SU-DHL-6 (cell line): Measurements from ENCODE around the gene TAGLN.

Source experiments
- EZH2phosphoT487 ChIP-seq: fragments of 200-600 bp; sonication (generic), shearing (Covaris generic); conservative IDR thresholded peaks from 2 replicates; pipeline ENCODE4 v1.6.1; 2018; ENCODE audit warnings: mild to moderate bottlenecking, antibody characterized with exemption, low read length, moderate library complexity, mixed read lengths
- TF ChIP-seq, protein P1 (sequence below): fragments of 200-600 bp; sonication (generic); IDR thresholded peaks from one replicate; pipeline ENCODE4 v1.5.1; 2017; ENCODE audit warnings: antibody characterized with exemption, mild to moderate bottlenecking, low read length, moderate library complexity; ENCODE audit not compliant: insufficient read depth, poor library complexity, severe bottlenecking

DNA sequence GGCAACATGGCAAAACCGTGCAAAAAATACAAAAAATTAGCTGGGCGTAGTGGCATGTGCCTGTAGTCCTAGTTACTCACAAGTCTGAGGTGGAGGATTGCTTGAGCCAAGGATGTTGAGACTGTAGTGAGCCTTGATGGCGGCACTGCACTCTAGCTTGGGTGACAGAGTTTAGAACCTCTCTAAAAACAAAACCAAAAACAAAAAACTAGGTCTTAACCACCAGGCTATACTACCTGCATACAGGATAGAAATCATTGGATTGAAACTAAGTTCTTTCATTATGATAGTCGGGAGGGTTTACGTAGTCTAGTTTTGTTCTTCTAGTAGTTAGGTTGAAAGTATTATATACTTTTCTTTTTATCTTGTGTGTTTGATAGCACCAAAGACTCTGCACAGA lies 39.1 kb downstream of the TAGLN start:
- TF ChIP-seq, protein P1, sequence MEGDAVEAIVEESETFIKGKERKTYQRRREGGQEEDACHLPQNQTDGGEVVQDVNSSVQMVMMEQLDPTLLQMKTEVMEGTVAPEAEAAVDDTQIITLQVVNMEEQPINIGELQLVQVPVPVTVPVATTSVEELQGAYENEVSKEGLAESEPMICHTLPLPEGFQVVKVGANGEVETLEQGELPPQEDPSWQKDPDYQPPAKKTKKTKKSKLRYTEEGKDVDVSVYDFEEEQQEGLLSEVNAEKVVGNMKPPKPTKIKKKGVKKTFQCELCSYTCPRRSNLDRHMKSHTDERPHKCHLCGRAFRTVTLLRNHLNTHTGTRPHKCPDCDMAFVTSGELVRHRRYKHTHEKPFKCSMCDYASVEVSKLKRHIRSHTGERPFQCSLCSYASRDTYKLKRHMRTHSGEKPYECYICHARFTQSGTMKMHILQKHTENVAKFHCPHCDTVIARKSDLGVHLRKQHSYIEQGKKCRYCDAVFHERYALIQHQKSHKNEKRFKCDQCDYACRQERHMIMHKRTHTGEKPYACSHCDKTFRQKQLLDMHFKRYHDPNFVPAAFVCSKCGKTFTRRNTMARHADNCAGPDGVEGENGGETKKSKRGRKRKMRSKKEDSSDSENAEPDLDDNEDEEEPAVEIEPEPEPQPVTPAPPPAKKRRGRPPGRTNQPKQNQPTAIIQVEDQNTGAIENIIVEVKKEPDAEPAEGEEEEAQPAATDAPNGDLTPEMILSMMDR: no peak
- no peak for TF ChIP-seq EZH2phosphoT487
